Peyer's patch (tissue), 4 donors: ENCODE measurements around the gene INPPL1.

ENCODE experiments used
- POLR2A ChIP-seq, 2 donors: fragments of 450-650 bp; IDR thresholded peaks; one replicate each; pipeline ENCODE4 v1.5.1; 2017; ENCODE audit warnings: antibody characterized with exemption in 2 of 2, mild to moderate bottlenecking in 2 of 2, moderate library complexity in 2 of 2
- TF ChIP-seq, protein P1 (sequence below), 6 experiments: fragments of 450-650 bp in 4 of 6; fragments of 200-600 bp in 2 of 6; sonication (generic) in 1 of 6; IDR thresholded peaks; one replicate each; pipeline ENCODE4 v1.5.1; 2017 to 2019; ENCODE audit warnings: antibody characterized with exemption in 6 of 6, mild to moderate bottlenecking in 3 of 6, moderate library complexity in 1 of 6

DNA sequence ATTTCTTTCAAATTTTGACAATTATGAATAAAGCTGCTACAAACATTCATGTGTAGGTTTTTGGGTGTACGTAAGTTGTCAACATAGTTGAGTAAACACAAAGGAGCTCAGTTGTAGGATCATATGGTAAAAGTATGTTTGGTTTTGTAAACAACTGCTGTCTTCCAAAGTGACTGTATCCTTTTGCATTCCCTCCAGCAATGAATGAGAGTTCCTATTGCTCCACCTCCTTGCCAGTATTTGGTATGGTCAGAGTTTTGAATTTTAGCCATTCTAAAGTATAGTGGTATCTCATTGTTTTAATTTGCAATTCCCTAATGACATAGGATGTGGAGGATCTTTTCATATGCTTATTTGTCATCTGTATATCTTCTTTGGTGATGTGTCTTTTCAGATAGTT lies 47.4 kb downstream of the INPPL1 start:
- TF ChIP-seq, protein P1, sequence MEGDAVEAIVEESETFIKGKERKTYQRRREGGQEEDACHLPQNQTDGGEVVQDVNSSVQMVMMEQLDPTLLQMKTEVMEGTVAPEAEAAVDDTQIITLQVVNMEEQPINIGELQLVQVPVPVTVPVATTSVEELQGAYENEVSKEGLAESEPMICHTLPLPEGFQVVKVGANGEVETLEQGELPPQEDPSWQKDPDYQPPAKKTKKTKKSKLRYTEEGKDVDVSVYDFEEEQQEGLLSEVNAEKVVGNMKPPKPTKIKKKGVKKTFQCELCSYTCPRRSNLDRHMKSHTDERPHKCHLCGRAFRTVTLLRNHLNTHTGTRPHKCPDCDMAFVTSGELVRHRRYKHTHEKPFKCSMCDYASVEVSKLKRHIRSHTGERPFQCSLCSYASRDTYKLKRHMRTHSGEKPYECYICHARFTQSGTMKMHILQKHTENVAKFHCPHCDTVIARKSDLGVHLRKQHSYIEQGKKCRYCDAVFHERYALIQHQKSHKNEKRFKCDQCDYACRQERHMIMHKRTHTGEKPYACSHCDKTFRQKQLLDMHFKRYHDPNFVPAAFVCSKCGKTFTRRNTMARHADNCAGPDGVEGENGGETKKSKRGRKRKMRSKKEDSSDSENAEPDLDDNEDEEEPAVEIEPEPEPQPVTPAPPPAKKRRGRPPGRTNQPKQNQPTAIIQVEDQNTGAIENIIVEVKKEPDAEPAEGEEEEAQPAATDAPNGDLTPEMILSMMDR (IDR thresholded peaks at IDR 0.05) = no peak
- TF ChIP-seq POLR2A (IDR thresholded peaks at IDR 0.05) = no peak
